Activated gamma-delta T cell treated with Interleukin-2 at 50 U/mL for 16 hours (primary cell): ENCODE data around the gene NADSYN1.
"Not testable (repeated sequence)": the region's sequence is repeated elsewhere in the genome, so short reads cannot be mapped to it uniquely, and the experiment has no call there.

ENCODE experiments used
- DNase-seq: peaks from one replicate; pipeline ENCODE4 v3.0.0-alpha.2; 2020

NADSYN1 gene

DNA sequence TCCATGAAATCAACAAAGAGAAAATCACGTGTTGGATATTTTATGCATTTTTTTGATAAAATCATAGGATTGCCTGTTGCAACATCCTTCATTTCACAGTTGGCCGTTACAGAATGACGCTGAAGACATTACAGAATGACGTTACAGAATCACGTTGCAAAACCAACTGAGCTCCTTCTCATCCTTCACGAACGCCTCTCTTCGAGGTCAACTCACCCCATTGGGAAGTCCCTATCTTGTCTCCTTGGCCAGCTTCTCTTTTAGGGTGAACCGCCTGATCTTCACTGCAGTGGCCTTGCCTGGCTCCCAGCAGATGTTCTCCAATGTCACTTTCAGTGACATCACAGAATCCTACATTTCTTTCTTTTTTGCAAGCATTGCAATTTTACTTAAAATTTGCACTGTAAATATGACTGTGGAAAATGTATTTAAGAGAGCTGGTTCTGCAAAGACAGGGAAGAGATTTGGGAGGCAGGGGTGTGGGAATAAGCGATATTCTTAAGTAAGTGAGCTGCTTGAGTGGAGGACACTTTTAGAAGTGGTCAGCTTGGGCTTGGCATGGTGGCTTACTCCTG lies 79.1 kb downstream of the NADSYN1 start:
- no peak for DNase-seq

- DNase-seq, result not testable (repeated sequence)
Measured at GRCh38 chr11:71534711-71535608, 82.0 kb downstream of the NADSYN1 start.

DNA sequence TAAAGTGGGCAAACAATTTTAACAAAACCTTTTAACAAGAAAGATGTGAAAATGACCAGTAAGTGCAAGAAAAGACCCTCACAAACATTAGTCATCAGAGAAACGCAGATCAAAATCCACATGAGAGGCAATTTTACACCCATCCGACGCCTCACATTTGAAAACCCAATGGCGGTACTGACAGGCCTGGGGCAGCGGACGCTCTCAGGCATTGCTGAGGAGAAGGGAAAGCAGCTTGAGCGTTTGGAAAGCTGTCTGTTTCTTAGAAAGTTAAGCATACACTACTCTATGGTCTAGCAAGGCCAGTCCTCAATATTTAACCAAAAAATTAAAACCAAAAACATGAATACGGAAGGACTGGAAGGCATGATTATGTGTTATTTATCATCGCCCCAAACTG lies 82.8 kb downstream of the NADSYN1 start:
- DNase-seq, result no peak

- no peak for DNase-seq
Measured at GRCh38 chr11:71537537-71537936, 84.5 kb downstream of the NADSYN1 start.

DNA sequence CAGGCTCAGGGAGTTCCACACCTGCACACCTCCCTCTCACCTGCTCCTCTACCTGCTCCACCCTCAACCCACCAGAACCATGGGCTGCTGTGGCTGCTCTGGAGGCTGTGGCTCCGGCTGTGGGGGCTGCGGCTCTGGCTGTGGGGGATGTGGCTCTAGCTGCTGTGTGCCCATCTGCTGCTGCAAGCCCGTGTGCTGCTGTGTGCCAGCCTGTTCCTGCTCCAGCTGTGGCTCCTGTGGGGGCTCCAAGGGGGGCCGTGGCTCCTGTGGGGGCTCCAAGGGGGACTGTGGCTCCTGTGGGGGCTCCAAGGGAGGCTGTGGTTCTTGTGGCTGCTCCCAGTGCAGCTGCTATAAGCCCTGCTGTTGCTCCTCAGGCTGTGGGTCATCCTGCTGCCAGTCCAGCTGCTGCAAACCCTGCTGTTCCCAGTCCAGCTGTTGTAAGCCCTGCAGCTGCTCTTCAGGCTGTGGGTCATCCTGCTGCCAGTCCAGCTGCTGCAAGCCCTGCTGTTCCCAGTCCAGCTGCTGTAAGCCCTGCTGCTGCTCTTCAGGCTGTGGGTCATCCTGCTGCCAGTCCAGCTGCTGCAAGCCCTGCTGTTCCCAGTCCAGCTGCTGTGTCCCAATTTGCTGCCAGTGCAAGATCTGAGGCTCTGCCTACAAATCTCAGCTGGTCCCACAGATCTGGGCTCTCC lies 85.1 kb downstream of the NADSYN1 start, which contains the start of gene KRTAP5-8:
KRTAP5-8 (plus strand) TSS at position 49 of the 689 bp plus-strand sequence; CDS start at position 80, 31 bp downstream.
- DNase-seq, result not testable (repeated sequence)

DNA sequence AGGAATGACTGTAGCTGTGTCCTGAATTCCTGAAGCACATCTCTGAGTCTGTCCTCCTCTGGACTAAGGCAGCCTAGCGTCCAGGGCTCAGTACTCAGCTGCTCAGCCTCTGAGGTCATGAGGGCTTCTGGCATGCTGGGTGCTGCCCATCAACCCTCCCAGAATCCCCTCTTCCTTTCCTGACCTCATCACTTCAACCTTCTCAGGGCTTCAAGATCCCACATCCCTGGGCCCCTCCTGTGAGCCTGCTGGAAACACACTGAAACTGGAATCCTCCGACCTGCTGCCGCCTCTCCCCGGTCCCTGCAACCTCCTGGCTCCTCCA lies 85.6 kb downstream of the NADSYN1 start:
- DNase-seq, result no peak

GRCh38 chr11:71539017-71539416 lies 86.0 kb downstream of the NADSYN1 start:
- DNase-seq, result no peak

DNA sequence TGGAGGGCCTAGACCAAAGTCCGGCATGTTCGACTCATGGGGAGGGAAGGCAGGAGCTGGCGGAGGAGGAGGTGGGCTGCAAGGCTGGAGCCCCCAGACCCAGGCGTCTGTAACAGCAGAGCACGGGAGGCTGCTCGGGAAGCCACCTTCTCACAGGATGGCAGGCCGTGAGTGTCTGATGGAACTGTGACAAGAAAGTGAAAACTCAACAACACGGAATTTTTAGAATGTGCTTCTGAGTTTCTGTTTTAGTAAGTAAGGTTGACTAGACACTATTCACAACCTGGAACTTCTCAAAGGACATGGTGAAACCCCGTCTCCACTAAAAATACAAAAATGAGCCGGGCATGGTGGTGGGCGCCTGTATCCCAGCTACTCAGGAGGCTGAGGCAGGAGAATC lies 87.0 kb downstream of the NADSYN1 start:
- not testable (repeated sequence) for DNase-seq

DNA sequence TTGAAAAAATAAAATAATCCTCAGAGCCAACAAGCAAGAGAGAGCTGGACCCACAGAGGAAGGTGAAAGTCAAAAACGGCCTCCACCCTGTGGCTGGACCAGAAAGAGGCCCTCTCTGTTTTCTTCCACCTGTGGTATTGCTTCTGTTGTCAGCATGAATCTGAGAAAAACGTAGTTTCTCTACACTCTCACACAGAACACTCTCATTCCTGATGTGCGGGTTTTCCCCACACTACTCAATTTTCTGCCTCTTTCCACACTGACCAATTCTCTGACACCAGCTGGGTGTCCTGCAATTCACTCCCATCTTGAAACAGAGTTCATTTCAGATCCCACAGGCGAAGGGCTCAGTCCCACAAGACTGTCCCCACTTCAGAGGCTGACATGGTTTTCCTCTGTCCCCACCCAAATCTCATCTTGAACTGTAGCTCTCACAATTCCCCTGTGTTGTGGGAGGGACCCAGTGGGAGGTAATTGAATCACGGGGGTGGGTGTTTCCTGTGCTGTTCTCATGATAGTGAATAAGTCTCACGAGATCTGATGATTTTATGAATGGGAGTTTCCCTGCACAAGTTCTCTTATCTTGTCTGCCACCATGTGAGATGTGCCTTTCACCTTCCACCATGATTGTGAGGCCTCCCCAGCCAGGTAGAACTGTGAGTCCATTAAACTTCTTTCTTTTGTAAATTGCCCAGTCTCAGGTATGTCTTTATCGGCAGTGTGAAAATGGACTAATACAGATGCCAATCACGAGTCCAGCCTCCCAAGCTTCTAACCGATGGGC lies 87.7 kb downstream of the NADSYN1 start:
- not testable (repeated sequence) for DNase-seq

- DNase-seq, result no peak
Measured at GRCh38 chr11:71542382-71542781, 89.4 kb downstream of the NADSYN1 start.

DNA sequence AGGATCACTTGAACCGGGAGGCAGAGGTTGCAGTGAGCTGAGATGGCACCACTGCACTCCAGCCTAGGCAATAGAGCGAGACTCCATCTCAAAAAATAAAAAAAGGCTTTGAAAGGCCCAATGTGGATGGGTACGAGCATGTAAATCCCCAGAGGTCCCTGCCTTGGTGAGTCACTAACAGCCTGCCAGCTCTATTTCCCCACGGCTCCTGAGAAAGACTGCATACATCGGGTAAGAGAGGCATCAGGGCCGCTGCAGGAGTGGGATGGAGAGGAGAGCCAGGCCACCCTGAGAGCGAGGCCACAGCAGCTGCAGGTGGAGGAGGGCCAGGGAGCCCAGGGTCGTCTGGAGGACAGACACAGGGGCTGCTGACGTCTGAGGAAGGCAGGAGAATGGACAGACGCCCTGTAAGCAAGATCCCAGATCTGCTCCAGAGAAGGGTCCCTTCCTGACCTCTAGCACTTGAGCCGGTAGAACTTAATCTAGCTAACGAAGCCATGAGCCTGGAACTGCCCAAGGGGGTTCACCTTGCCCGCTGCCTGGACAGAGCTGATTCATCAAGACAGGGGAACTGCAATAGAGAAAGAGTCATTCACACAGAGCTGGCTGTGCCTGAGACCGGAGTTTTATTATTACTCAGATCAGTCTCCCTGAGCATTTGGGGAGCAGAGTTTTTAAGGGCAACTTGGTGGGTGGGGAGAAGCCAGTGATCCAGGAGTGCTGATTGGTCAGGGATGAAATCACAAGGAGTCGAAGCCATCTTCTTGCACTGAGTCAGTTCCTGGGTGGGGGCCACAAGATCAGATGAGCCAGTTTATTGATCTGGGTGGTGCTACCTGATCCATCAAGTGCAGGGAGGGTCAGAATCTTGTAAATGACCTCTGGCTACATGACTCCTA lies 90.1 kb downstream of the NADSYN1 start:
- no peak for DNase-seq

DNA sequence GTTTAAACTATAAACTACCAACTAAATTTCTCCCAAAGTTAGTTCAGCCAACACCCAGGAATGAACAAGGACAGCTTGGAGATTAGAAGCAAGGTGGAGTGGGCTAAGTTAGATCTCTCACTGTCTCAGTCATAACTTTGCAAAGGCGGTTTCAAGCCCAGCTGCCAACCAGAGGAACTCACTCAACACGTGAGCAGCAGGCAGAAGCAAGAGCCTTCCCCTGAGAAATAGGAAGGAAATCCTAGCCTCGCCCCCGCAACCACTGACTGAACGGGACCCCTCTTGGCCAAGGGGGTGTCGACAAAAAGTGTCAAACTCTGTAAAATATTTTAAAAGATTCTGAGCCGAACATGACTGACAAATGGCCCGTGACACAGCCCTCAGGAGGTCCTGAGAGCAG lies 90.9 kb downstream of the NADSYN1 start:
- DNase-seq, result no peak

GRCh38 chr11:71544525-71545214 lies 91.7 kb downstream of the NADSYN1 start:
- no peak for DNase-seq

GRCh38 chr11:71545405-71545966 lies 92.5 kb downstream of the NADSYN1 start:
- DNase-seq, result no peak

DNA sequence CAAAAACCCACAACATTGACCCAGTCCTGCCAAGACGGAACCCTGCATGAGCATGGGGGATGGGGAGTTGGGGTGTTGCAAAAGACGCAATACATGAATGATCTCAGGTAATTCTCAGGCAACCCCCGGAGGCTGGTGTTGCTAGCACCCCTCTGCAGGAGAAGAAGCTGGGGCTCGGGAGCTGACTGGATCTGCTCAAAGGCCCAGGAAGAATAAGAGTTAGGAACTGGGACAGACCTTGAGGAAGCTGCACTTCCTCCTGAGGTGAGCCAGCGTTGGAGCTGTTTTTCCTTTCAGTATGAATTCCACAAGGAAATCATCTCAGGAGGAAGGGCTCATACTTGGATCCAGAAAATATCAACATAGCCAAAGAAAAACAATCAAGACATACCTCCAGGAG lies 95.1 kb downstream of the NADSYN1 start, which contains the start of gene KRTAP5-9:
KRTAP5-9 (plus strand) TSS at position 301 of the 400 bp plus-strand sequence. CDS start 238 bp downstream, outside the sequence.
- no peak for DNase-seq

GRCh38 chr11:71548716-71549151 lies 95.7 kb downstream of the NADSYN1 start:
- no peak for DNase-seq
